Right lobe of liver (tissue), 4 donors: ENCODE measurements around the gene RAD18.

Experiments
- POLR2A ChIP-seq: fragments of 450-650 bp; IDR thresholded peaks from one replicate; pipeline ENCODE4 v1.6.1; 2017; ENCODE audit warnings: antibody characterized with exemption, mild to moderate bottlenecking
- TF ChIP-seq, protein P1 (sequence below), 4 donors: fragments of 200-600 bp in 3 of 4; fragments of 450-650 bp in 1 of 4; IDR thresholded peaks; one replicate each; pipeline versions ENCODE4 v1.5.1 to v1.8.0; 2016 to 2022; ENCODE audit warnings: antibody characterized with exemption in 4 of 4, mild to moderate bottlenecking in 2 of 4
- donor health status: DM: no; HTN: no; CAD: no.
- donor health status: DM: no; HTN: no; CAD: no.
- donor health status: DM: no; HTN: yes; CAD: no.

- TF ChIP-seq, protein P1, sequence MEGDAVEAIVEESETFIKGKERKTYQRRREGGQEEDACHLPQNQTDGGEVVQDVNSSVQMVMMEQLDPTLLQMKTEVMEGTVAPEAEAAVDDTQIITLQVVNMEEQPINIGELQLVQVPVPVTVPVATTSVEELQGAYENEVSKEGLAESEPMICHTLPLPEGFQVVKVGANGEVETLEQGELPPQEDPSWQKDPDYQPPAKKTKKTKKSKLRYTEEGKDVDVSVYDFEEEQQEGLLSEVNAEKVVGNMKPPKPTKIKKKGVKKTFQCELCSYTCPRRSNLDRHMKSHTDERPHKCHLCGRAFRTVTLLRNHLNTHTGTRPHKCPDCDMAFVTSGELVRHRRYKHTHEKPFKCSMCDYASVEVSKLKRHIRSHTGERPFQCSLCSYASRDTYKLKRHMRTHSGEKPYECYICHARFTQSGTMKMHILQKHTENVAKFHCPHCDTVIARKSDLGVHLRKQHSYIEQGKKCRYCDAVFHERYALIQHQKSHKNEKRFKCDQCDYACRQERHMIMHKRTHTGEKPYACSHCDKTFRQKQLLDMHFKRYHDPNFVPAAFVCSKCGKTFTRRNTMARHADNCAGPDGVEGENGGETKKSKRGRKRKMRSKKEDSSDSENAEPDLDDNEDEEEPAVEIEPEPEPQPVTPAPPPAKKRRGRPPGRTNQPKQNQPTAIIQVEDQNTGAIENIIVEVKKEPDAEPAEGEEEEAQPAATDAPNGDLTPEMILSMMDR (IDR thresholded peaks at IDR 0.05) = no peak
- TF ChIP-seq POLR2A = no peak
Observed at GRCh38 chr3:8988791-8989558, 25.7 kb upstream of the RAD18 start.
